ENCODE results near the gene FGGY.

The FGGY gene

GRCh38 chr1:59805554-59805953, 508.7 kb downstream of the FGGY start:
- no peak for DNase-seq
